Measurements from ENCODE around the gene HNRNPF.

Gene HNRNPF

DNA sequence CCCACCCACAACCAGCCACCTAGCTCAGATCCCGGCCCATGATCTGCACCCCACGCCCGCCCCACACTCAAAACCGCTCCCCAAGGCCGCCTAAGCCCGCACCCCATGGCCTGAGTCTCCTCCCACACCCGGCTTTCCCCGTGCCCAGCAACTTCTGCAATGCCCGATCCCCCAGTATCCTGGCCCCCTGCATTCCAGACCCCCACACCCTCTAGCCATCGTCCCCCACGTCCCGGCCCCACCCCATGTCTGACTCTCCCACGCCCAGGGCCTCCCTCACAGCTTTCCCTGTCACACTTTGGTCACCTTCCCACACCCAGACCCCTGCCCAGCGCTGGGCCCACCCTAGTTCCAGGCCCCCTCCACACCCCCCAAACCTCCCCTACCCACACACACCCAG lies 57.7 kb downstream of the HNRNPF start:
- TF ChIP-seq ZNF565 (CRISPR knock-in tag; conservative IDR thresholded peaks at IDR 0.05; ENCODE audit: low read depth), result no peak
- TF ChIP-seq PPARA (CRISPR knock-in tag; IDR thresholded peaks at IDR 0.05; ENCODE audit: borderline replicate concordance), result no peak
- TF ChIP-seq, protein P1, sequence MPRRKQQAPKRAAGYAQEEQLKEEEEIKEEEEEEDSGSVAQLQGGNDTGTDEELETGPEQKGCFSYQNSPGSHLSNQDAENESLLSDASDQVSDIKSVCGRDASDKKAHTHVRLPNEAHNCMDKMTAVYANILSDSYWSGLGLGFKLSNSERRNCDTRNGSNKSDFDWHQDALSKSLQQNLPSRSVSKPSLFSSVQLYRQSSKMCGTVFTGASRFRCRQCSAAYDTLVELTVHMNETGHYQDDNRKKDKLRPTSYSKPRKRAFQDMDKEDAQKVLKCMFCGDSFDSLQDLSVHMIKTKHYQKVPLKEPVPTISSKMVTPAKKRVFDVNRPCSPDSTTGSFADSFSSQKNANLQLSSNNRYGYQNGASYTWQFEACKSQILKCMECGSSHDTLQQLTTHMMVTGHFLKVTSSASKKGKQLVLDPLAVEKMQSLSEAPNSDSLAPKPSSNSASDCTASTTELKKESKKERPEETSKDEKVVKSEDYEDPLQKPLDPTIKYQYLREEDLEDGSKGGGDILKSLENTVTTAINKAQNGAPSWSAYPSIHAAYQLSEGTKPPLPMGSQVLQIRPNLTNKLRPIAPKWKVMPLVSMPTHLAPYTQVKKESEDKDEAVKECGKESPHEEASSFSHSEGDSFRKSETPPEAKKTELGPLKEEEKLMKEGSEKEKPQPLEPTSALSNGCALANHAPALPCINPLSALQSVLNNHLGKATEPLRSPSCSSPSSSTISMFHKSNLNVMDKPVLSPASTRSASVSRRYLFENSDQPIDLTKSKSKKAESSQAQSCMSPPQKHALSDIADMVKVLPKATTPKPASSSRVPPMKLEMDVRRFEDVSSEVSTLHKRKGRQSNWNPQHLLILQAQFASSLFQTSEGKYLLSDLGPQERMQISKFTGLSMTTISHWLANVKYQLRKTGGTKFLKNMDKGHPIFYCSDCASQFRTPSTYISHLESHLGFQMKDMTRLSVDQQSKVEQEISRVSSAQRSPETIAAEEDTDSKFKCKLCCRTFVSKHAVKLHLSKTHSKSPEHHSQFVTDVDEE (CRISPR knock-in tag; IDR thresholded peaks at IDR 0.05), result no peak
- TF ChIP-seq, protein P2, sequence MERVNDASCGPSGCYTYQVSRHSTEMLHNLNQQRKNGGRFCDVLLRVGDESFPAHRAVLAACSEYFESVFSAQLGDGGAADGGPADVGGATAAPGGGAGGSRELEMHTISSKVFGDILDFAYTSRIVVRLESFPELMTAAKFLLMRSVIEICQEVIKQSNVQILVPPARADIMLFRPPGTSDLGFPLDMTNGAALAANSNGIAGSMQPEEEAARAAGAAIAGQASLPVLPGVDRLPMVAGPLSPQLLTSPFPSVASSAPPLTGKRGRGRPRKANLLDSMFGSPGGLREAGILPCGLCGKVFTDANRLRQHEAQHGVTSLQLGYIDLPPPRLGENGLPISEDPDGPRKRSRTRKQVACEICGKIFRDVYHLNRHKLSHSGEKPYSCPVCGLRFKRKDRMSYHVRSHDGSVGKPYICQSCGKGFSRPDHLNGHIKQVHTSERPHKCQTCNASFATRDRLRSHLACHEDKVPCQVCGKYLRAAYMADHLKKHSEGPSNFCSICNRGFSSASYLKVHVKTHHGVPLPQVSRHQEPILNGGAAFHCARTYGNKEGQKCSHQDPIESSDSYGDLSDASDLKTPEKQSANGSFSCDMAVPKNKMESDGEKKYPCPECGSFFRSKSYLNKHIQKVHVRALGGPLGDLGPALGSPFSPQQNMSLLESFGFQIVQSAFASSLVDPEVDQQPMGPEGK (CRISPR knock-in tag; IDR thresholded peaks at IDR 0.05; ENCODE audit: borderline replicate concordance), result no peak
- TF ChIP-seq BACH2 (CRISPR knock-in tag; IDR thresholded peaks at IDR 0.05; ENCODE audit: borderline replicate concordance), result no peak
- TF ChIP-seq RARB (CRISPR knock-in tag; IDR thresholded peaks at IDR 0.05), result no peak
- TF ChIP-seq, protein P3, sequence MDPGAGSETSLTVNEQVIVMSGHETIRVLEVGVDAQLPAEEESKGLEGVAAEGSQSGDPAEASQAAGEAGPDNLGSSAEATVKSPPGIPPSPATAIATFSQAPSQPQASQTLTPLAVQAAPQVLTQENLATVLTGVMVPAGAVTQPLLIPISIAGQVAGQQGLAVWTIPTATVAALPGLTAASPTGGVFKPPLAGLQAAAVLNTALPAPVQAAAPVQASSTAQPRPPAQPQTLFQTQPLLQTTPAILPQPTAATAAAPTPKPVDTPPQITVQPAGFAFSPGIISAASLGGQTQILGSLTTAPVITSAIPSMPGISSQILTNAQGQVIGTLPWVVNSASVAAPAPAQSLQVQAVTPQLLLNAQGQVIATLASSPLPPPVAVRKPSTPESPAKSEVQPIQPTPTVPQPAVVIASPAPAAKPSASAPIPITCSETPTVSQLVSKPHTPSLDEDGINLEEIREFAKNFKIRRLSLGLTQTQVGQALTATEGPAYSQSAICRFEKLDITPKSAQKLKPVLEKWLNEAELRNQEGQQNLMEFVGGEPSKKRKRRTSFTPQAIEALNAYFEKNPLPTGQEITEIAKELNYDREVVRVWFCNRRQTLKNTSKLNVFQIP (CRISPR knock-in tag; IDR thresholded peaks at IDR 0.05; ENCODE audit: borderline replicate concordance, low read depth), result no peak
- no peak for TF ChIP-seq OSR1 (CRISPR knock-in tag; IDR thresholded peaks at IDR 0.05)
- TF ChIP-seq ESRRG (CRISPR knock-in tag; IDR thresholded peaks at IDR 0.05), result no peak
- TF ChIP-seq ZFP30 (CRISPR knock-in tag; IDR thresholded peaks at IDR 0.05), result no peak
- no peak for TF ChIP-seq ISL1 (CRISPR knock-in tag; IDR thresholded peaks at IDR 0.05)
- ATAC-seq, result no peak

DNA sequence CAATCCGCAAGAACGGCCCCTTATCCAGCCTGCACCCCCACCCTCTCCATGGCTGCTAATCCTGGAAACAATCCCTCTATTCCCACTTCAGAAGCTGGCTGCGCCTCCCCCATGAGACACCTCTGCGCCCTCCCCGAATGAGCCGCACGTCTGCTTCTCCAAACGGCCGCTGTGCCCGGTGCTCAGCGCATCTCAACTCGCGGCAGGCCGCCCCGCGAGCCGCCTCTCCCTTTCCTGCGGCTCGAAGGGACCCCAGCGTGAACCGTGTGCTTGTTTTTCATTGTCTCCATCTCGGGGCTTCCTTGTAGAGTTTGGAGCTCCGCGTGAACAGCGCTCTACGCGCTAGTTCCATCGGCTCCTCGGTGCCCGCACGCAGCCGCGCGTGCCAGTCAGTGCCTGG lies 58.3 kb downstream of the HNRNPF start:
- no peak; the same call in 2 of the 3 replicates for ATAC-seq

DNA sequence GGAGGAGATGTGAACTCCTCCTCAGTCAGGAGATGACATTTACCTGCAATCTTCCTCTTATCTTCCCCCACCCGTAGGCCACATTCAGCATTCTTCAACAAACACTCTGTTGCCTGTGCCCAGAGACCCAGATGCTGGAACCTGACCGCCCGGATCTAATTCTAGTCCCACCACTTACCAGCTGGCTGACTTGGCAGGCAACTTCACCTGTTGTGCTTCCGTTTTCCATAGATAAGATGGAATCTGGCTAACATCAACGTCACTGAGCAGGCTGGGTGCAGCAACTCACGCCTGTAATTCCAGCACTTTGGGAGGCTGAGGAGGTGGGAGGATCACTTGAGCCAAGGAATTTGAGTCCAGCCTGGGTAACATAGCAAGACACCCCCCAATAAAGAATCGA lies 58.8 kb downstream of the HNRNPF start:
- TF ChIP-seq ISL1 (CRISPR knock-in tag; IDR thresholded peaks at IDR 0.05) (peak; percentile 37), OSR1 (CRISPR knock-in tag; IDR thresholded peaks at IDR 0.05) (no peak), TCF4 (CRISPR knock-in tag; IDR thresholded peaks at IDR 0.05; ENCODE audit: borderline replicate concordance) (peak; percentile 91), SNAI2 (CRISPR knock-in tag; IDR thresholded peaks at IDR 0.05) (peak; percentile 97)
- TF ChIP-seq, protein P1 (CRISPR knock-in tag; IDR thresholded peaks at IDR 0.05), result peak; percentile 94
- ATAC-seq, result no peak

More for the DNA sequence above, 58.3 kb downstream of the HNRNPF start:
- TF ChIP-seq BACH2 (CRISPR knock-in tag; IDR thresholded peaks at IDR 0.05; ENCODE audit: borderline replicate concordance) (no peak), TOX (CRISPR knock-in tag; IDR thresholded peaks at IDR 0.05; ENCODE audit: borderline replicate concordance) (no peak), OSR1 (CRISPR knock-in tag; IDR thresholded peaks at IDR 0.05) (no peak)
- TF ChIP-seq, protein P1 (CRISPR knock-in tag; IDR thresholded peaks at IDR 0.05), result no peak
